Kidney glomerular epithelial cell (primary cell): ENCODE data around the gene SLC7A6OS.

Experiments used
- DNase-seq: peaks from one replicate; lab custom pipeline; 2025; lab: John Stamatoyannopoulos, UW

The SLC7A6OS gene

DNA sequence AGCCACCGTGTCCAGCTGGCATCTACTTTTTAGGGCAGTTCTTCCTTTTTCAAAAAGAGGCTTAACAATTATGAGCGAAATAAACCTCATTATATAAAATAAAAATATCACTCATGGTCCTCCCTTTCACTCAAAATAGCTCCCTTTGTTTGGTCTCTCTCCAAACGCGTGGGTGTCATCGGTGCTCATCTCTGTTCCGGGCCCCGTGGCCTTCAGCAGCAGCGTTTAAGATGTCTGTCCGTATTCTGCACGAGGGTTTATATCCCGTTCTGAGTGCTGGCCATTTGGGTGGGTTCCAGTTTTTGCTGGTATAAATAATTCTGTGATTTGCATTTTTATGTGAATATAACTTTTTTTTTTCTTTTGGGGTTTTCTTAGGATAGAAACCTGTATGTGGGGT is 33.5 kb upstream of the SLC7A6OS start:
- no peak for DNase-seq

DNA sequence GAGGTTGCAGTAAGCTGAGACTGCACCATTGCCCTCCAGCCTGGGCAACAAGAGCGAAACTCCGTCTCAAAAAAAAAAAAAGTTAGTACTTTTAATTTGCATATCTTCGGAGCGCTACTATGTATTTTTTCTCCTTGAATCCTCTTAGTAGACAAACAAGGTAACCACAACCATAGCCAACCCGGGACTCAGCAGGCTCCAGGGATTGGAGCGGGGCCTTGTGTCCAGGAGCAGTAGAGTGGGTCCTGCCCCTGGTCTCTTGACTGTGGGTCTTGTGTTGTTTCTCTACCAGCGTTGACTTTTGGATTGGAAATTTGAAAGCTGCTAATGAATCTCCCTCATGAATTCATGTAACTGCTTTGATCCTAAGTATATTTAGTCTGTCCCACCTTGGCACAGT is 32.4 kb upstream of the SLC7A6OS start:
- no peak for DNase-seq

DNA sequence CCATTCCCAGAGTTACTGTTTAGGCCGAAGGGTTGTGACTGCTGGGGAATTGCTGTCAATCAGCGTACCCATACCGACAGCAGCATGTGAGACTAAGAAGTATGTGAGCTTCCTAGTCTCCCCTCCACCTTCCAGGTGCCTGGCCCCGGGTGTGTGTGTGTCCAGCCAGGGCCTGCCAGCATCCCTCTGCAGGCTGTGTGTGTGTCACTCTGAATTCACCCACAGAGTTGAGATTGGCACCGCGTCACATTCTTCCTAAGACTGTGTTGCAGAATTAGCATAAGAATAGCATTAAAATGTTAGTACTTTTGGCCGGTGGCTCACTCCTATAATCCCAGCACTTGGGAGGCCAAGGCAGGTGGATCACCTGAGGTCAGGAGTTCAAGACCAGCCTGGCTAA is 31.9 kb upstream of the SLC7A6OS start:
- no peak for DNase-seq

DNA sequence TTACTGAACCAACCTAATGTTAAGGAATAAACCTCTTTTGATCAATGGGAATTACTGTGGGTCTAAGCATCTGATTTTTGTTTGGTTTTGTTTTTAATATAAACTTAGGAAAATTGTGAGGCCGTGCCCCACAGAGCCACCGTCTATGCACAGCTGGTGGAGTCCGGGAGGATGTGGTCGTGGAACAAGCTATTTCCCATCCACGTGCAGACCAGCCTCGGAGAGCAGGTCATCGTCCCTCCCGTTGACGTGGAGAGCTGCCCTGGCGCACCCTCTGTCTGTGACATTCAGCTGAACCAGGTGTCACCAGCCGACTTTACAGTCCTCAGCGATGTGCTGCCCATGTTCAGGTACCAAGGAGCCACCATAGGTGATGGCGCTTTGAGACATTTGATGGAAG is 28.5 kb upstream of the SLC7A6OS start:
- DNase-seq: no peak

DNA sequence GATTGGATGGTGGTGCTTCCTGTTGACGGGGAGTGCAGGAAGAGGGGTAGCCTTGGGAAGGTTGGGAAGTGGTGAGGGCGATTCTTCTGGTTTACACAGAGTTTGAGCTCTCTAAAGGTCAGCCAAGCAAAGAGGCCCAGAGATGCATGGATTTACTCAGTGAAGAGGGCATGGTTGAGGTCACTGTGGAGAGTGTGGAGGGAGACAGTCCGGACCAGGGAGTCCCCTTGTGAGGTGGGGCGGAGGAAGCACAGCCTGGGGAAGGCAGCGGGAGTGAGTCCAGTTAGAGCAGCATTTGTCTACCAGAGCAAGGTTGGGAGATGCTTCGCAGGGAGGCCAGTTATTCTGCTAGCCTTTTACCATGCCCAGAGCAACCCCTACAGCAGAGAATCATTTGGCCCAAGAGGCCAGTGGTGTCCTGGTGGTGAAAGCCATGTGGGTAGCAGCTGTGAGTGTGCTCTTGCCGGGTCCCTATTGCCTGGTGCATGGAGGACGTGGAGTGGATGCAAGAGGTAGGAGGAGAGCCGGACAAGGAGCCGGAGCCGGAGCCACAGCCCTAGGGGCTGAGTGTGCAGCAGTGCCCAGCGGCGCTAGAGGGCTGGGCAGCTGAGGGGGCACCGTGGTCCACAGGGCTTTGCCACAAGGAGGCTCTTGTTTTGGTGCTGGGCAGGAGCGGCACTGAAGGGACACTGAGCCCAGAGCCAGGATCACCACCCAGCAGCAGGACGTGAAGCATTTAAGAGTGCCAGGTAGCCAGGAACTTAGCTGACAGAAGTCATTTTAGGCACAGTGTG is 27.8 kb upstream of the SLC7A6OS start:
- DNase-seq: no peak

DNA sequence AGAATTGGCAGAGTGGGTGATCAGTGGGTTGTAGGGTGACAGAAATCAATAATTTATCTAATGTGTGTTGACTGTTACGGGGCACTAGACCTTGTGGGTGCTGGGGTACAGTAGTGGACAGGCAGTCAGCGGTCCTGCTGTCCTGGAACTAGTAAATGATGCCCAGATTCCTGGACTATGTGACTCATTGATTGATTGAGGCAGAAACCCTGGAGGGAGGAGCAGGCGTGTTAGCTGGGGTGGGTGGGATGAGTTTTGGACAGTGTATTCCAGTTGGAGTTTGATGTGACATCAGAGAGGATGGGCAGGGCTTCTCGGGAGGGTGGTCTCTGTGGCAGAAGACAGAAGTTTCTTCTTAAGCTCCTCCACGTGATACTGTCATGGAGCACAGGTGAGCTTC is 24.4 kb upstream of the SLC7A6OS start:
- no peak for DNase-seq

DNA sequence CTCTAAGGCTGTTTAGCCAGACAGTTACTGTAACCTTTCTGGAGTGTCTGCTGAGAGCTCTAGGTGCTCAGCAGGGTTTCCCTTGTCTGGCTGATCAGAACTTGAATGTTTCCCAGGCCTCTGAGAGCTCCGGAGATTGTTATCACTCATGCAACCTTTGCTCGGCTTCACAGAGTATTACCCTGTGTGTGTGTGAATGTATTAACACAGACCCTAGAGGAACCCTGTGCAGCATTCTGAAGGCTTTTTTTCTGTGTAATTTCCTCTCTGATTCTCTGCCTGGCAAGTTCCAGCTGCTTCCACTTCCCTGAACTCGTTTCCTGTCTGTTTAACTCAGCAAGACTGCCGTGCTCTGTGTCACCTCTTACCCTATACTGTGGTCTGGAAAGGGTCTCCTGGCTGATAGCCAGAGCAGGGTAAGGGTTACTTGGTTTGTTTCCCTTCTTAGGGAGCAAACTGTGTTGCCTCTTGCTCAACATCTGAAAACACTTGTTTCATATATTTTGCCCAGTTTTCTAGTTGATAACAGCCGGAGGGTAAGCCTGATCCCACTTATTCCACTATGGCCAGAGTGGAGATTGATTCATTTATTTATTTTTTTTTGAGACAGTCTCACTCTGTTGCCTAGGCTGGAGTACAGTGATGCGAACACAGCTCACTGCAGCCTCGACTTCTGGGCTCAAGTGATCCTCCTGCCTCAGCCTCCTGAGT is 21.8 kb upstream of the SLC7A6OS start:
- no peak for DNase-seq

DNA sequence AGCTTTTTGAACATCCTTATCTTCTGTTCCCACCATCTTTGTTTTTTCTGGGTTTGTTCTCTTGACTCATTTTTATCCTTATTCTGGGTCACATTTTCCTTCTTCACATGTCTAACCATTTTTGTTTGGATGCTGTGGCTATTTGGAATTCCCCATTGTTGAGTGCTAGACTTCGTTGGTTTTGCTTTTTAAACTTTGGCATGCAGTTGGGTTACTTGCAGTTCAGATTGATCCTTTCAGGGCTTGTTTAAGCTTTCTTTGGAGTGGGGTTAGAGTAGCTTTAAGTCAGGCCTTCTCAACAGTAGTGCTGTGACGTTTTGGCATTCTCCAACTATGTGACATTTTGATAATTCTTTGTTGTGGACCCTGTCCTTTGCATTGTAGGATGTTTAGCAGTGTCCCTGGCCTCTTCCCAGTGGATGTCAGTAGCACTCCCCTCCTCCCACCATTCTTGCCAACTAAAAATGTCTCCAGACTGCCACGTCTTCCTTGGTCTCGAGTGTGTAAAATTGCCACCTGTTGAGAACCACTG is 21.2 kb upstream of the SLC7A6OS start:
- no peak for DNase-seq

DNA sequence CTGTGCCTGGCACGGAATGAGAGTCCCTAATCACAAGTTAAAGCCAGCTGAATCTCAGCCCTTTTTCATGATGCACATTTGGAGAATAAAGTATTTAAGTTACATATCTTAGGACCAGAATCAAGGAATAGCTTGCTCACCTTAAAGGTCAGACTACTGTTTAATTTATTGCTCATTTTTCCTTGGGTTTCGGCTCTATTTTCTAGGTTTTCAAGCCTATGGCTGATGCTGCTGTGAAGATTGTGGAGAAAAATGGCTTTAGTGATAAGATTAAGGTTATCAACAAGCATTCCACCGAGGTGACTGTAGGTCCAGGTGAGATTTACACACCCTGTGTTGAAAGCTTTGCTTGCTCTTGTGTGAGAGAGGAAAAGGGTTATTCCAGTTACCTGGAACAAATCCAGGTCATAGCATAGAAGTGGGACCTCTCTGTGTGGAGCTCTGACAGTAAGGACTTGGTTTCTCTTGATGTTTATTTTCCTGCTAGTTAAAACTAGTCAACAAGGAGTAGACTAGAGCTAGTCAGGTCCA is 18.2 kb upstream of the SLC7A6OS start:
- DNase-seq: no peak

DNA sequence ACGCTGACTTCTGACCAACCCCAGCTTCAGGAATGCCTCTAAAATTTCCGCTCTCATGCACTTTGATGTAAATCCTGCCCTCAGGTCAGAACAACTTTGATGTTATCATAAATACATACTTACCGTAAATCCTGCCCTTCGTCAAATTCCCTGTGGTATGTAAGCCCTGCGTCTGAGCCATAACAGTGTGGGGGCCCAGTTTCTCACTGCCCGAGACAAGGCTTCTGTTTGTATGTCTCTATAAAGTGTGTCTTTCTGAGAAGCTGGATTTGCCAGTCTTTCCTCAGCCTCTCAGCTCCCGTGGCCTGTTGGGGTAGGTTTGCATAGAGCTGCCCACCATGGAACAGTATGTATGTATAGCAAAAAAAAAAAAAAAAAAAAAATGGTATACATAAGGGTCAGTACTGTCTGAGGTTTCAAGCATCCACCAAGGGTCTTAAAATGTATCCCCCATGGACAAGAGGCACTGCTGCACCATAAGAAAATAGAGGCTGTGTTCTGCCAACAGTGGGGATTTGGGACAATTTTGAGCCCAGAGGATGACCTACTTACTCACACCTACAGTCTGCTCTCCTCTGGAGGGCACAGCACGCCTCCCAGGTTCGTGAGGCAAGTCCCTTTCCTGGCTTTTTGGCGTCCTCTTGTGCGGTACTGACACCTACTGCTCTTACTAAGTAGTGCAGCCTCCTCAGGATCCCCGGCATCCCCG is 17.6 kb upstream of the SLC7A6OS start:
- peak; percentile 75 for DNase-seq

DNA sequence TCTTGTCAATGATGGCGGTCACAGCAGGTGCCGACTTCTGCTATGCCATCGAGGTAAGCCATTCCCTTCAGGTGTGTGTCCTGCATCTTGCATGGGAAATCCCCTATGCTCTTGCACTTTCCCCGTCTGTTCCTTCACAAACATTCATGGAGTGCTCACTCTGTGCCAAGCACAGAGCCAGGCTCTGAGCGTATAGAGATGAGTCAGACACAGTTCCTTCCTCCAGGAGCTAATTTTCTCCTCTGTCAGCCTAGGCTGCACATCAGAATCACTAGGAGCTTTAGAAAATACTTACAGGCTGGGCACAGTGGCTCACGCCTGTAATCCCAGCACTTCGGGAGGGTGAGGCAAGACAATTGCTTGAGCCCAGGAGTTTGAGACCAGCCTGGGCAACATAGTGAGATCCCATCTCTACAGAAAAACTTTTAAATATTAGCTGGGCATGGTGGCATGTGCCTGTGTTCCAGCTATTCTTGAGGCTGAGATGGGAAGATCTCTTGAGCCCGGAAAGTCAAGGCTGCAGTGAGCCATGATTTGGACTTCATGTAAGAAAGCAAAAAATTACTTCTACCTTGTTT is 14.1 kb upstream of the SLC7A6OS start:
- DNase-seq: no peak

DNA sequence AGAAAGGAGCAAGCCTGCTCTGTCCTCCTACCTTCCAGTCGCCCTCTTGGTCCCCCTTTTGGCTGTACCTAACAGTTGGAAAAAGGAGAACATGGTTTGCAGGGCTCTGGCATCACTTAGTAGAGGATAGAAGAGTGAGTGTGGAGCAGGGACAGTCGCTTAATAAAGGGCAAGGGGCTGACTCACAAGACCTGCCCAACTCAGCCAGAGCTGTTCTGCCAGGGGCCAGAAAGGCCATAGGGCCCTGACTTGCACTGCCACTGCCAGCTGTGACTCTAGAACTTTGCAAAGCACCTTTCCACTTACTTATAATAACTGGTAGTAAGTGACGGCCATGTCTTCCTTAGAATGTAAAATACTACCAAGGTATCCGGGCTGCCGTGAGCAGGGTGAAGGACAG is 13.6 kb upstream of the SLC7A6OS start:
- DNase-seq: no peak

DNA sequence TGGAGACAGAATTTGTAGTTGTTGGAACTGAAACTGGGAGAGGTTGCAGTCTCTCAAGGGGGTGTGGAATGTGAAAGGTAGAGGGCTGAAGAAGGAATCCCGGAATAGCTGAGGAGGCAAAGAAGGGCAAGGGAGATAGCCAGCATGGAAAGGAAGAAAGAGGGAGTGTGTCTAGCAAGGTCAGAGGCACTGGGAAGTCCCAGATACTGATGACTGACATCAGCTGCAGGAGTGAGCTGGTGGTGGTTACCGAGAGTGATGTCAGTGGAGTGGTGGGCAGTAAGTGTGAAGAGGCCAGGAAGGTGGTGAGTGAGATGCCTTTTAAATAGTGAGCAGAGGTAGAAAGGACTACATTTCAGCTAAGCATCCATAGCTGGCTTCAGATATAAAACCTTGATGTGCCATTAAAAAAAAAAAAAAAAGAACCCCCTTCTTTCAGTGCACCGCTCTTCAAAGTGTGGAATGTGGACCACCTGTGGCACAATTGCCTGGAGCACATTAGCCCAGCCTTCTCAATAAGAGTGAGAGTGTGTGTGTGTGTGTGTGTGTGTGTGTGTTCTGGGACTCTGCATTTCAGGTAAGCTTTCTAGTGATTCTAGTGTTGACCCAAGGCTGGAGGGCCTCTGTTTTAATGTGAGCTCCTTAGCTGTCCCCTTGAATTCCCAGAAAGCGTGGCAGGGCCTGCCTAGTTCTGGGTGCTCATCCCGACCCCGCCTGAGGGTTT is 8.6 kb upstream of the SLC7A6OS start:
- peak; percentile 38 for DNase-seq

DNA sequence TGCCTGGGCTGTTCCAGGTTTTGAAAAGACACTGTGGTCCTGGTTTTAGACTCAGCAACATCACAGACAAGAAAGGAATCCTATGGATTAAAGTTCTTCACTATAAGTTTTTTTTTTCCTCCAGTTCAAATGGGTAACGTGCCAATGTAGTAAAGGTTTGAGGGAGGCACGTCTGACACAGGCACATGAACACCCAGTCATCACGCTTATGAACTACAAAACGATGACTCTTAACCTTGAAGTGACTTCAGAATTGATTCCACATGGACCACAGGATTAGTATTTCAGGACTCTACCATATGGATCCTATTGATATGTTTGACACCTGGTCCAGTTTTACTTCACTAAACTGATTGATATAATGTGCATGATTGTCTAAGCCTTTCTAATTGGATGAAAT is 2.4 kb upstream of the SLC7A6OS start:
- DNase-seq: no peak

DNA sequence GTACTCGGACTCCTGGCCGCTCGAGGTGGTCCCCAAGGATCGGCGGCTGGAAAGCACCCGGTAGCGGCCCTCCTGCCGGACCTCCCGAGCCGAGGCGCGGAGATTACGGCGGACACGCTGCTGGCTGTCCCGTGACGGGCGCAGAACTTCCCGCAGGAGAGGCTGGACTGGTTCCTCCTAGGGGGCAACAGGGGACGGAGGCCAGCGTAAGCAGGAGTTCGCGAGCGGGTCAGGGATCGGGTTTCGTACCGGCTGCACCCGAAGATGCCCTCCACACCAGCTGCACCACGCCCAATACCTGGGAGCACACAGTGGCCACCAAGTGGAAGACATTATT is 341 bp downstream of the SLC7A6OS start:
- DNase-seq: no peak

DNA sequence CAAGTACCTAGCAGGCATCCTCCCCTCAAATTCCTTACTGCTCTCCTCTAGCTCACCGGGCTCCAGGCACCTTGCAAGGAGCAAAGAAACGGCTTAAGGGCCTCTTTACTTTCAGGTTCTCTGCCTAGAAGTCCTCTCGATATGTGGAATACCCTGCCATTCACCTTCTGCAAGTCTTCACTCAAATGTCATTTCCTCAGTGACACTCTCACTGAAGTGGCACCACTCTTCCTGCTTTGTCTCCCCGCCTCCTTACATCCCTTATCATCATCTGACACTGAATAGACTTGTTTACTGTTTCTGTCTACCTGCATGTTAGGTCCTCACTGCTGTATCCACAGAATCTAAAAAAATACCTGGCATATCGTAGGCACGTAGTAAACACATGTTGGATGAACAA is 947 bp downstream of the SLC7A6OS start:
- no peak for DNase-seq

DNA sequence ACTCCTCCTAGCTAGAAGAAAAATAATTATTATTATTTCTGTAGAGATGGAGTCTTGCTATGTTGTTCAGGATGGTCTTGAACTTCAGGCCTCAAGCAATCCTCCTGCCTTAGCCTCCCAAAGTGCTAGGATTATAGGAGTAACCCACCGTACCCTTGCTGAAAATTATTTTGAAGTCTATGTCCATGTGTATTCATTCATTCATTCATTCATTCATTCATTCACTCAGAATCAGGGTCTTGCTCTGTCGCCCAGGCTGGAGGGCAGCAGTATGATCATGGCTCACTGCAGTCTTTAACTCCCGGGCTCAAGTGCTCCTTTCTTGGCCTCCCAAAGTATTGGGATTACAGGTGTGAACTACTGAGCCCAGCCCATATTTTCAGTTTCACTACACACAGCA is 4.1 kb downstream of the SLC7A6OS start:
- no peak for DNase-seq

DNA sequence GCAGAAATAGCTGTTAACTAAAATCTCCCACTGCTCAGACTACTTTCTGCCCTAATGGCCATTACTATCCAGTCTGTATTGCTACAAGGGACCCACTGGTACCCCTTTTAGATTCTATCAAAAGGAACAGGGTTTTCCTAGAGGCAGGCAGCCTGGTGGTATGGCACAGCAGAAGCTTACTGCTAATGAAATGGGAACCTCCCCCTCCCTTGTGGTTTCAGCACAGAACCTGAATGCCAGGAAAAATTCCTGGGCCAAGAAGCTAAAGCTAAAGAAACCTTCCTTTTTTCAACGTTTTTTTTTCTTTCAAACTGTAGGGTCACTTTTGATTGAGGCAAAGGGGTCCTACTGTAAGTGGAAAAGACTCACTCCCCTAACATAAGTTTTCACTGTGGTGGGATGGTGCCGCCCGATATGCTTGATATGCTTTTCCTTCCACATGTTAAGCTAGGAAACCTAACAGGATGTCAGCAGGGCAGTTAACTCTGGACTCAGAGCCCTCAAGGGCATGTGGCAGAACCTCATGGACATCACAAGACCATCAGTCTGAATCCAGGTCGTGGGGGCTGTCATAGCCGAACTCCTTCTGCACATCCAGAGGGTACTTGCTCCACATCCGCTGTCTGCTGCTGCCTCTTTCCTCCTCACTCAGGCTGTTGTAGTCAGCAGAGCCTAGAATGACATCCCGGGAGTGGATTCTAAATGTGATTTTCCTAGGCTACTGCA is 9.8 kb downstream of the SLC7A6OS start:
- no peak for DNase-seq

DNA sequence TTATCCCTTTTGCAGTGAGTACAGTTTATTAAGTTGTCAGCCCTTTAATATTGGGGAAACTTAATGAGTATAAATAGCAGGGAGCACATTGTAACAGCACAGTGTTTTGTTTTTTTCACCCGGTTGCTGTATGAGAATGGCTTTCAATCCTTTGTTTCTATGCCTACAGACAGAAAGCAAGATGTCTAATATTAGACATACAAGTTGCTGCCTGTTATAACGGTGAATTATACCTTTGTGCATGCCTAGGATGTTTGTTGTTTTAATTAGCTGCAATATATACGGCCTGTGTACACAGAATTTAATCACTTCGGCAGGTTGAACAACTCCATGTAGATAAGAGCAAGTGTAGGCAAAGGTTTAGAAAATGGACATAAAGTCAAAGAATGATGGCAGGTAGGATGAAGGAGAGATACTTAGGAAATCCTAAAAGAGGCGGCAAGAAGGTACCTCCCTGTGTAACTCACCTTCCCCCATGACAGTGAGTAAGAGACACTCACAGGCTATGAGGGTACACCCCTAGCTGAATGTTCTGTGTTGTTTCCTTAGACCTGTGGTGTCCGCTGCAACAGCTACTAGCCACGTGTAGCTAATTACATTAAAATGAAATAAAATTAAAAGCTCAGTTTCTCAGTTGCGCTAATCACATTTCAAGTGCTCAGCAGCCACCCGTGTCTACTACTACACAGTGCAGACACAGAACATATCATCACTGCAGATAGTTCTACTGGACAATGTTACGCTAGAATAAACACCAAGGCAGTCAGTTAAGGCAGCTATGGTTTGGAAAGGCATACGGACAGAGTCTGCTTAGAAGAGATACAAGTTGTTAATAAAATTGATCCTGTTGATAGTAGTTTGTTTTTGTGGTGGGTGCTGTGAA is 10.9 kb downstream of the SLC7A6OS start:
- DNase-seq: no peak
